GM12878 (cell line): ENCODE data around the gene CWC25. TPM values are rescaled to one million over a fixed set of nuclear protein-coding genes. Genes with fewer than 3 reads are reported as not detected.

Experiments used
- ATF7 ChIP-seq: fragments of 450-650 bp; IDR thresholded peaks from 2 replicates; pipeline ENCODE4 v1.6.1; 2016; ENCODE audit warnings: low read depth, mild to moderate bottlenecking
- EZH2 ChIP-seq: IDR thresholded peaks from 2 replicates; pipeline ENCODE4 v1.6.1; 2012; ENCODE audit warnings: low read depth, mild to moderate bottlenecking, control low read depth, inconsistent platforms, low read length, borderline replicate concordance; ENCODE audit not compliant: control insufficient read depth
- GABPA ChIP-seq: IDR thresholded peaks from 2 replicates; pipeline ENCODE4 v1.6.1; 2014; ENCODE audit warnings: antibody characterized with exemption, low read depth, mild to moderate bottlenecking, inconsistent platforms
- HDAC2 ChIP-seq: fragments of 200-600 bp; sonication (generic); IDR thresholded peaks from 2 replicates; pipeline ENCODE4 v1.6.1; 2017
- MYC ChIP-seq: IDR thresholded peaks from 2 replicates; pipeline ENCODE4 v1.6.1; 2011; ENCODE audit warnings: mild to moderate bottlenecking, low read length, moderate library complexity, inconsistent platforms; ENCODE audit not compliant: insufficient read depth, insufficient replicate concordance, insufficient read length, severe bottlenecking
- NFYA ChIP-seq: IDR thresholded peaks from 2 replicates; pipeline ENCODE4 v1.6.1; 2011; ENCODE audit warnings: low read depth, mild to moderate bottlenecking, low read length, improper control_type of control experiment, borderline replicate concordance
- NFYB ChIP-seq: IDR thresholded peaks from 2 replicates; pipeline ENCODE4 v1.6.1; 2011; ENCODE audit warnings: low read depth, mild to moderate bottlenecking, low read length, improper control_type of control experiment, moderate library complexity; ENCODE audit not compliant: insufficient read depth
- NR2C1 ChIP-seq: fragments of 450-650 bp; IDR thresholded peaks from 2 replicates; pipeline ENCODE4 v1.6.1; 2017; ENCODE audit warnings: antibody characterized with exemption, mild to moderate bottlenecking, moderate library complexity
- SUPT20H ChIP-seq: IDR thresholded peaks from 2 replicates; pipeline ENCODE4 v1.6.1; 2011; ENCODE audit warnings: low read depth, mild to moderate bottlenecking, low read length, moderate library complexity, borderline replicate concordance; ENCODE audit not compliant: control insufficient read depth
- TBL1XR1 ChIP-seq: IDR thresholded peaks from 2 replicates; pipeline ENCODE4 v1.6.1; 2012; ENCODE audit warnings: low read depth, low read length, improper control_type of control experiment
- TCF7 ChIP-seq: IDR thresholded peaks from 2 replicates; pipeline ENCODE4 v1.6.1; 2014; ENCODE audit warnings: antibody characterized with exemption, borderline replicate concordance
- polyA plus RNA-seq, 11 experiments: library from polyadenylated mRNA; depleted of rRNA in 4 of 11; unstranded in 6 of 11; stranded (reverse) in 5 of 11; fragments of >200 nt; fragmentation: Nextera tagmentation in 4 of 11; fragmentation: Illumina TruSeq in 1 of 11; extraction: Ambion mirVana in 4 of 11; extraction: Trizol in 1 of 11; gene quantifications; 1 replicate in 1 of 11; 2 replicates in 10 of 11; pipeline versions ENCODE4 v1.2.1 to v1.2.3, GENCODE V29; 2011 to 2016; ENCODE audit warnings: inconsistent platforms in 2 of 11, missing spikeins in 2 of 11, low read depth in 1 of 11
- total RNA-seq, 4 experiments: library from RNA; depleted of rRNA in 3 of 4; stranded (reverse); fragments of >200 nt in 3 of 4; fragmentation: Illumina TruSeq in 1 of 4; extraction: Trizol in 1 of 4; gene quantifications; 2 replicates each; pipeline versions ENCODE4 v1.2.1 to v1.2.3, GENCODE V29; 2013 to 2021
- TF ChIP-seq, protein P1 (sequence below): fragments of 150-350 bp; IDR thresholded peaks from 2 replicates; pipeline ENCODE4 v1.6.1; 2016; ENCODE audit warnings: low read depth, low read length
- TF ChIP-seq, protein P2 (sequence below): fragments of 450-650 bp; formaldehyde crosslinking; IDR thresholded peaks from 2 replicates; pipeline ENCODE4 v1.4.0; 2020; ENCODE audit warnings: mild to moderate bottlenecking, moderate library complexity
- TF ChIP-seq, protein P3 (sequence below): fragments of 450-650 bp; IDR thresholded peaks from 2 replicates; pipeline ENCODE4 v1.6.1; 2017; ENCODE audit warnings: low read depth, mild to moderate bottlenecking, moderate library complexity
- TF ChIP-seq, protein P4 (sequence below): fragments of 450-650 bp; IDR thresholded peaks from 2 replicates; pipeline ENCODE4 v1.6.1; 2017; ENCODE audit warnings: mild to moderate bottlenecking, moderate library complexity

Gene CWC25
- total and polyA plus RNA-seq, 10 of the 15 experiments (the other 5 are each of a cell fraction or from before 2014, with no cell fraction given): 14.7 to 29.7 (median 22.9) TPM

DNA sequence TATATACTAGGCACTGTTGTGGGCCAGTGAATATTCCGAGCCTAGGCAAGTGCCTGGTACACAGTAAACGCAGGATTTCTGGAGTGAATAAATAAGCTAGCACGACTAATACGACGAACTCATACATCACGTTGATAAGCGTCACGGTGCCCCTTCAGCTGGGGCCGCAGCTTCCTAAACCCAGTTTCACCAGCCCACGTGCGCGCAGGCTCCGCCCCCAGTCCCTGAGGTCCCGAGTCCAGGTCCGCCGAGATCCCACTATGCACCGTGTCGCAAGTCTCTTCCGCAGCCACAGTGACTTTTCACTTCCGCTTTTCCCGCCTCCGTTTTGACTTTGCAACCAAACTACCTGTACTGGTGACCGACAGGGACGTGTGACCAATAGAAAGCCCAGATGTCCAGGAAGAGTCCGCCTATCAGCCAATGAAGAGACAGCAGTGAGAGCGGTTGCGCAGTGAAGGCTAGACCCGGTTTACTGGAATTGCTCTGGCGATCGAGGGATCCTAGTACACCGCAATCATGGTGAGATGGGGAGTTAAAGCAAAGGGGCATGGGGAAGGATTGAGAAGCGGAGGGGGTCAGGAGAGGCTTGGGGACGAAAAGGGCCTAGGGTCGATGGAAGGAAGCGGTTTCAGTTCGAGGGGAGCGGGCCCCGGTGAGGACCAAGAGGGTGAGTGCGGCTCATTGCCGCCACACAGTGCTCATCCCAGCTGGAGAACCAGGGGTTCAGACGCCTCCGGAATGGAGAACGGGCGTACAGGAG is 72.6 kb downstream of the CWC25 start, which contains the start of gene PSMB3 (continued):
- TF ChIP-seq EZH2 (no peak), NR2C1 (peak; percentile 81), SUPT20H (no peak), NFYA (peak; percentile 90), TBL1XR1 (0 out of 2 replicates have a peak, but pooled peaks have one; percentile 60), GABPA (peak; percentile 88), MYC (peak; percentile 72), HDAC2 (no peak), TCF7 (no peak), NFYB (peak; percentile 93), ATF7 (peak; percentile 52; the same call in 1 of the 2 replicates)
- TF ChIP-seq, protein P1, sequence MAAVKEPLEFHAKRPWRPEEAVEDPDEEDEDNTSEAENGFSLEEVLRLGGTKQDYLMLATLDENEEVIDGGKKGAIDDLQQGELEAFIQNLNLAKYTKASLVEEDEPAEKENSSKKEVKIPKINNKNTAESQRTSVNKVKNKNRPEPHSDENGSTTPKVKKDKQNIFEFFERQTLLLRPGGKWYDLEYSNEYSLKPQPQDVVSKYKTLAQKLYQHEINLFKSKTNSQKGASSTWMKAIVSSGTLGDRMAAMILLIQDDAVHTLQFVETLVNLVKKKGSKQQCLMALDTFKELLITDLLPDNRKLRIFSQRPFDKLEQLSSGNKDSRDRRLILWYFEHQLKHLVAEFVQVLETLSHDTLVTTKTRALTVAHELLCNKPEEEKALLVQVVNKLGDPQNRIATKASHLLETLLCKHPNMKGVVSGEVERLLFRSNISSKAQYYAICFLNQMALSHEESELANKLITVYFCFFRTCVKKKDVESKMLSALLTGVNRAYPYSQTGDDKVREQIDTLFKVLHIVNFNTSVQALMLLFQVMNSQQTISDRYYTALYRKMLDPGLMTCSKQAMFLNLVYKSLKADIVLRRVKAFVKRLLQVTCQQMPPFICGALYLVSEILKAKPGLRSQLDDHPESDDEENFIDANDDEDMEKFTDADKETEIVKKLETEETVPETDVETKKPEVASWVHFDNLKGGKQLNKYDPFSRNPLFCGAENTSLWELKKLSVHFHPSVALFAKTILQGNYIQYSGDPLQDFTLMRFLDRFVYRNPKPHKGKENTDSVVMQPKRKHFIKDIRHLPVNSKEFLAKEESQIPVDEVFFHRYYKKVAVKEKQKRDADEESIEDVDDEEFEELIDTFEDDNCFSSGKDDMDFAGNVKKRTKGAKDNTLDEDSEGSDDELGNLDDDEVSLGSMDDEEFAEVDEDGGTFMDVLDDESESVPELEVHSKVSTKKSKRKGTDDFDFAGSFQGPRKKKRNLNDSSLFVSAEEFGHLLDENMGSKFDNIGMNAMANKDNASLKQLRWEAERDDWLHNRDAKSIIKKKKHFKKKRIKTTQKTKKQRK: peak; percentile 41; the same call in 1 of the 2 replicates
- TF ChIP-seq, protein P2, sequence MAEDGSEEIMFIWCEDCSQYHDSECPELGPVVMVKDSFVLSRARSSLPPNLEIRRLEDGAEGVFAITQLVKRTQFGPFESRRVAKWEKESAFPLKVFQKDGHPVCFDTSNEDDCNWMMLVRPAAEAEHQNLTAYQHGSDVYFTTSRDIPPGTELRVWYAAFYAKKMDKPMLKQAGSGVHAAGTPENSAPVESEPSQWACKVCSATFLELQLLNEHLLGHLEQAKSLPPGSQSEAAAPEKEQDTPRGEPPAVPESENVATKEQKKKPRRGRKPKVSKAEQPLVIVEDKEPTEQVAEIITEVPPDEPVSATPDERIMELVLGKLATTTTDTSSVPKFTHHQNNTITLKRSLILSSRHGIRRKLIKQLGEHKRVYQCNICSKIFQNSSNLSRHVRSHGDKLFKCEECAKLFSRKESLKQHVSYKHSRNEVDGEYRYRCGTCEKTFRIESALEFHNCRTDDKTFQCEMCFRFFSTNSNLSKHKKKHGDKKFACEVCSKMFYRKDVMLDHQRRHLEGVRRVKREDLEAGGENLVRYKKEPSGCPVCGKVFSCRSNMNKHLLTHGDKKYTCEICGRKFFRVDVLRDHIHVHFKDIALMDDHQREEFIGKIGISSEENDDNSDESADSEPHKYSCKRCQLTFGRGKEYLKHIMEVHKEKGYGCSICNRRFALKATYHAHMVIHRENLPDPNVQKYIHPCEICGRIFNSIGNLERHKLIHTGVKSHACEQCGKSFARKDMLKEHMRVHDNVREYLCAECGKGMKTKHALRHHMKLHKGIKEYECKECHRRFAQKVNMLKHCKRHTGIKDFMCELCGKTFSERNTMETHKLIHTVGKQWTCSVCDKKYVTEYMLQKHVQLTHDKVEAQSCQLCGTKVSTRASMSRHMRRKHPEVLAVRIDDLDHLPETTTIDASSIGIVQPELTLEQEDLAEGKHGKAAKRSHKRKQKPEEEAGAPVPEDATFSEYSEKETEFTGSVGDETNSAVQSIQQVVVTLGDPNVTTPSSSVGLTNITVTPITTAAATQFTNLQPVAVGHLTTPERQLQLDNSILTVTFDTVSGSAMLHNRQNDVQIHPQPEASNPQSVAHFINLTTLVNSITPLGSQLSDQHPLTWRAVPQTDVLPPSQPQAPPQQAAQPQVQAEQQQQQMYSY (CRISPR knock-in tag): no peak
- TF ChIP-seq, protein P3, sequence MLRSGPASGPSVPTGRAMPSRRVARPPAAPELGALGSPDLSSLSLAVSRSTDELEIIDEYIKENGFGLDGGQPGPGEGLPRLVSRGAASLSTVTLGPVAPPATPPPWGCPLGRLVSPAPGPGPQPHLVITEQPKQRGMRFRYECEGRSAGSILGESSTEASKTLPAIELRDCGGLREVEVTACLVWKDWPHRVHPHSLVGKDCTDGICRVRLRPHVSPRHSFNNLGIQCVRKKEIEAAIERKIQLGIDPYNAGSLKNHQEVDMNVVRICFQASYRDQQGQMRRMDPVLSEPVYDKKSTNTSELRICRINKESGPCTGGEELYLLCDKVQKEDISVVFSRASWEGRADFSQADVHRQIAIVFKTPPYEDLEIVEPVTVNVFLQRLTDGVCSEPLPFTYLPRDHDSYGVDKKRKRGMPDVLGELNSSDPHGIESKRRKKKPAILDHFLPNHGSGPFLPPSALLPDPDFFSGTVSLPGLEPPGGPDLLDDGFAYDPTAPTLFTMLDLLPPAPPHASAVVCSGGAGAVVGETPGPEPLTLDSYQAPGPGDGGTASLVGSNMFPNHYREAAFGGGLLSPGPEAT: peak; percentile 80; the same call in 1 of the 2 replicates
- TF ChIP-seq, protein P4, sequence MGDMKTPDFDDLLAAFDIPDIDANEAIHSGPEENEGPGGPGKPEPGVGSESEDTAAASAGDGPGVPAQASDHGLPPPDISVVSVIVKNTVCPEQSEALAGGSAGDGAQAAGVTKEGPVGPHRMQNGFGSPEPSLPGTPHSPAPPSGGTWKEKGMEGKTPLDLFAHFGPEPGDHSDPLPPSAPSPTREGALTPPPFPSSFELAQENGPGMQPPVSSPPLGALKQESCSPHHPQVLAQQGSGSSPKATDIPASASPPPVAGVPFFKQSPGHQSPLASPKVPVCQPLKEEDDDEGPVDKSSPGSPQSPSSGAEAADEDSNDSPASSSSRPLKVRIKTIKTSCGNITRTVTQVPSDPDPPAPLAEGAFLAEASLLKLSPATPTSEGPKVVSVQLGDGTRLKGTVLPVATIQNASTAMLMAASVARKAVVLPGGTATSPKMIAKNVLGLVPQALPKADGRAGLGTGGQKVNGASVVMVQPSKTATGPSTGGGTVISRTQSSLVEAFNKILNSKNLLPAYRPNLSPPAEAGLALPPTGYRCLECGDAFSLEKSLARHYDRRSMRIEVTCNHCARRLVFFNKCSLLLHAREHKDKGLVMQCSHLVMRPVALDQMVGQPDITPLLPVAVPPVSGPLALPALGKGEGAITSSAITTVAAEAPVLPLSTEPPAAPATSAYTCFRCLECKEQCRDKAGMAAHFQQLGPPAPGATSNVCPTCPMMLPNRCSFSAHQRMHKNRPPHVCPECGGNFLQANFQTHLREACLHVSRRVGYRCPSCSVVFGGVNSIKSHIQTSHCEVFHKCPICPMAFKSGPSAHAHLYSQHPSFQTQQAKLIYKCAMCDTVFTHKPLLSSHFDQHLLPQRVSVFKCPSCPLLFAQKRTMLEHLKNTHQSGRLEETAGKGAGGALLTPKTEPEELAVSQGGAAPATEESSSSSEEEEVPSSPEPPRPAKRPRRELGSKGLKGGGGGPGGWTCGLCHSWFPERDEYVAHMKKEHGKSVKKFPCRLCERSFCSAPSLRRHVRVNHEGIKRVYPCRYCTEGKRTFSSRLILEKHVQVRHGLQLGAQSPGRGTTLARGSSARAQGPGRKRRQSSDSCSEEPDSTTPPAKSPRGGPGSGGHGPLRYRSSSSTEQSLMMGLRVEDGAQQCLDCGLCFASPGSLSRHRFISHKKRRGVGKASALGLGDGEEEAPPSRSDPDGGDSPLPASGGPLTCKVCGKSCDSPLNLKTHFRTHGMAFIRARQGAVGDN: no peak
